ENCODE measurements around the gene ZNF83. TPM values are rescaled to one million over a fixed set of nuclear protein-coding genes. Genes with fewer than 3 reads are reported as not detected.

Gene ZNF83
- polyA plus RNA-seq, 1 donor from 2014 or later, result 69.3 TPM

DNA sequence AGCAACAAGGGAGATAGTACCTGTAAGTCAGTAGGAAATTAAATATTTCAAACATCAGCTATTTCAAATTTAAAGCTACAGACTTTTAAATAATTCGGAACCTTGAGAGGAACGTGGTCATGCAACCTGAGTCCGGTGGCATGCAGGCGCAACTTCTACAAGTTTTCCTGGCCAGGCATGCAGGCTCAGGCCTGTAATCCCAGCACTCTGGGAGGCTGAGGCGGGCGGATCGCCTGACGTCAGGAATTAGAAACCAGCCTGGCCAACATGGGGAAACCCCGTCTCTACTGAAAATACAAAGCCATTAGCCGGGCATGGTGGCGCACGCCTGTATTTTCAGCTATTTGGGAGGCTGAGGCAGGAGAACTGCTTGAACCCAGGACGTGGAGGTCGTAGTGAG, 70.2 kb downstream of the ZNF83 start:
- Histone ChIP-seq H3K9me3 (ENCODE audit: low read length) (no peaks in the 10 kb centered on the region), H3K36me3 (ENCODE audit: insufficient read depth, low read length) (no peaks in the 10 kb centered on the region), H3K27ac (ENCODE audit: low read length) (no peak overlapping the region), H3F3A (ENCODE audit: insufficient read depth, low read length, poor library complexity, severe bottlenecking) (peaks cover 4% of the 10 kb centered on the region), H3K4me2 (ENCODE audit: low read length) (no peak overlapping the region), H3K4me3 (ENCODE audit: low read length) (no peak overlapping the region), H3K9me2 (ENCODE audit: insufficient read depth, low read length) (no peaks in the 10 kb centered on the region), H3K9ac (ENCODE audit: low read length) (no peak overlapping the region), H2AFZ (ENCODE audit: low read depth, low read length) (no peak overlapping the region), H3K27me3 (ENCODE audit: insufficient read depth, low read depth, low read length) (no peaks in the 10 kb centered on the region), H4K20me1 (ENCODE audit: insufficient read depth) (no peaks in the 10 kb centered on the region), H3K79me2 (replicated peaks; ENCODE audit: insufficient read depth, low read length) (no peaks in the 10 kb centered on the region)
- TF ChIP-seq POLR2AphosphoS5 (IDR thresholded peaks at IDR 0.05) (no peak), EZH2 (IDR thresholded peaks at IDR 0.05; ENCODE audit: borderline replicate concordance, insufficient read depth, low read length, poor library complexity, severe bottlenecking) (no peak), RAD21 (conservative IDR thresholded peaks at IDR 0.05) (no peak), EP300 (conservative IDR thresholded peaks at IDR 0.05; ENCODE audit: poor library complexity, severe bottlenecking) (no peak), MXI1 (conservative IDR thresholded peaks at IDR 0.05; ENCODE audit: poor library complexity, severe bottlenecking) (no peak), SMC3 (conservative IDR thresholded peaks at IDR 0.05; ENCODE audit: poor library complexity) (no peak), TAF1 (IDR thresholded peaks at IDR 0.05; ENCODE audit: low read depth) (no peak)
- TF ChIP-seq, protein P1, sequence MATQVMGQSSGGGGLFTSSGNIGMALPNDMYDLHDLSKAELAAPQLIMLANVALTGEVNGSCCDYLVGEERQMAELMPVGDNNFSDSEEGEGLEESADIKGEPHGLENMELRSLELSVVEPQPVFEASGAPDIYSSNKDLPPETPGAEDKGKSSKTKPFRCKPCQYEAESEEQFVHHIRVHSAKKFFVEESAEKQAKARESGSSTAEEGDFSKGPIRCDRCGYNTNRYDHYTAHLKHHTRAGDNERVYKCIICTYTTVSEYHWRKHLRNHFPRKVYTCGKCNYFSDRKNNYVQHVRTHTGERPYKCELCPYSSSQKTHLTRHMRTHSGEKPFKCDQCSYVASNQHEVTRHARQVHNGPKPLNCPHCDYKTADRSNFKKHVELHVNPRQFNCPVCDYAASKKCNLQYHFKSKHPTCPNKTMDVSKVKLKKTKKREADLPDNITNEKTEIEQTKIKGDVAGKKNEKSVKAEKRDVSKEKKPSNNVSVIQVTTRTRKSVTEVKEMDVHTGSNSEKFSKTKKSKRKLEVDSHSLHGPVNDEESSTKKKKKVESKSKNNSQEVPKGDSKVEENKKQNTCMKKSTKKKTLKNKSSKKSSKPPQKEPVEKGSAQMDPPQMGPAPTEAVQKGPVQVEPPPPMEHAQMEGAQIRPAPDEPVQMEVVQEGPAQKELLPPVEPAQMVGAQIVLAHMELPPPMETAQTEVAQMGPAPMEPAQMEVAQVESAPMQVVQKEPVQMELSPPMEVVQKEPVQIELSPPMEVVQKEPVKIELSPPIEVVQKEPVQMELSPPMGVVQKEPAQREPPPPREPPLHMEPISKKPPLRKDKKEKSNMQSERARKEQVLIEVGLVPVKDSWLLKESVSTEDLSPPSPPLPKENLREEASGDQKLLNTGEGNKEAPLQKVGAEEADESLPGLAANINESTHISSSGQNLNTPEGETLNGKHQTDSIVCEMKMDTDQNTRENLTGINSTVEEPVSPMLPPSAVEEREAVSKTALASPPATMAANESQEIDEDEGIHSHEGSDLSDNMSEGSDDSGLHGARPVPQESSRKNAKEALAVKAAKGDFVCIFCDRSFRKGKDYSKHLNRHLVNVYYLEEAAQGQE (IDR thresholded peaks at IDR 0.05; ENCODE audit: borderline replicate concordance), result no peak
- TF ChIP-seq, protein P2, sequence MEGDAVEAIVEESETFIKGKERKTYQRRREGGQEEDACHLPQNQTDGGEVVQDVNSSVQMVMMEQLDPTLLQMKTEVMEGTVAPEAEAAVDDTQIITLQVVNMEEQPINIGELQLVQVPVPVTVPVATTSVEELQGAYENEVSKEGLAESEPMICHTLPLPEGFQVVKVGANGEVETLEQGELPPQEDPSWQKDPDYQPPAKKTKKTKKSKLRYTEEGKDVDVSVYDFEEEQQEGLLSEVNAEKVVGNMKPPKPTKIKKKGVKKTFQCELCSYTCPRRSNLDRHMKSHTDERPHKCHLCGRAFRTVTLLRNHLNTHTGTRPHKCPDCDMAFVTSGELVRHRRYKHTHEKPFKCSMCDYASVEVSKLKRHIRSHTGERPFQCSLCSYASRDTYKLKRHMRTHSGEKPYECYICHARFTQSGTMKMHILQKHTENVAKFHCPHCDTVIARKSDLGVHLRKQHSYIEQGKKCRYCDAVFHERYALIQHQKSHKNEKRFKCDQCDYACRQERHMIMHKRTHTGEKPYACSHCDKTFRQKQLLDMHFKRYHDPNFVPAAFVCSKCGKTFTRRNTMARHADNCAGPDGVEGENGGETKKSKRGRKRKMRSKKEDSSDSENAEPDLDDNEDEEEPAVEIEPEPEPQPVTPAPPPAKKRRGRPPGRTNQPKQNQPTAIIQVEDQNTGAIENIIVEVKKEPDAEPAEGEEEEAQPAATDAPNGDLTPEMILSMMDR (IDR thresholded peaks at IDR 0.05; ENCODE audit: poor library complexity, severe bottlenecking), result no peak

DNA sequence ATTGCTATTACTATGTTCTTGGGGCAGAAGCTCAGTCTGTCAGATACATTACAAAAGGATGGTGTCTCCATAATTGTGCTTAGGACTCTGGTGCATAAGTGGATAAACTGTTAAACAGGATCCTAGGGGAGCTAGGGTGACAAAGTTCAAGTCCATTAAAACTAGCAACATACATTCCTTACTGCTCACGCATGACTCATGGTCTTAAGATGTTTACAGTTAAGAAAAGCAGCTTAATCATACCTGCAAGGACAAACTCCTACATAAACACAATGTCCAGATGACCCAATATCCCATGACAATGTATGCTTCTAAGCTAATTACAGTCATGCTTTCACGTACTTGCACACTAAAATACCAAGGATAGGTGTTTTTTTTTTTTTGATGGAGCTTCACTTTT, 71.6 kb downstream of the ZNF83 start:
- Histone ChIP-seq H3K9ac (ENCODE audit: low read length) (no peak overlapping the region), H3F3A (ENCODE audit: insufficient read depth, low read length, poor library complexity, severe bottlenecking) (peaks cover 4% of the 10 kb centered on the region), H3K27ac (ENCODE audit: low read length) (no peak overlapping the region), H3K4me2 (ENCODE audit: low read length) (no peak overlapping the region), H3K27me3 (ENCODE audit: insufficient read depth, low read depth, low read length) (no peaks in the 10 kb centered on the region), H3K4me3 (ENCODE audit: low read length) (no peak overlapping the region), H4K20me1 (ENCODE audit: insufficient read depth) (no peaks in the 10 kb centered on the region), H3K9me3 (ENCODE audit: low read length) (no peaks in the 10 kb centered on the region), H3K9me2 (ENCODE audit: insufficient read depth, low read length) (no peaks in the 10 kb centered on the region), H2AFZ (ENCODE audit: low read depth, low read length) (no peak overlapping the region), H3K36me3 (ENCODE audit: insufficient read depth, low read length) (no peaks in the 10 kb centered on the region), H3K79me2 (replicated peaks; ENCODE audit: insufficient read depth, low read length) (no peaks in the 10 kb centered on the region)
- TF ChIP-seq POLR2AphosphoS5 (IDR thresholded peaks at IDR 0.05) (no peak), EP300 (conservative IDR thresholded peaks at IDR 0.05; ENCODE audit: poor library complexity, severe bottlenecking) (no peak), MXI1 (conservative IDR thresholded peaks at IDR 0.05; ENCODE audit: poor library complexity, severe bottlenecking) (no peak), EZH2 (IDR thresholded peaks at IDR 0.05; ENCODE audit: borderline replicate concordance, insufficient read depth, low read length, poor library complexity, severe bottlenecking) (no peak), TAF1 (IDR thresholded peaks at IDR 0.05; ENCODE audit: low read depth) (no peak)
- TF ChIP-seq, protein P2 (IDR thresholded peaks at IDR 0.05; ENCODE audit: poor library complexity, severe bottlenecking), result no peak

Measured in neural cell (in vitro differentiated cells).